Activated CD4-positive, alpha-beta T cell treated with anti-CD3 and anti-CD28 coated beads, Interleukin-2, Interleukin-6, amounts not matched to agents 100 ng/mL and 50 ng/mL, durations not matched to agents 16 hours and 8 hours (primary cell): ENCODE measurements around the gene PRUNE2.
"Not testable (repeated sequence)": the region's sequence is repeated elsewhere in the genome, so short reads cannot be mapped to it uniquely, and the experiment has no call there.

Experiments
- DNase-seq: peaks from one replicate; pipeline ENCODE4 v3.0.0-alpha.2; 2020

Gene PRUNE2

DNA sequence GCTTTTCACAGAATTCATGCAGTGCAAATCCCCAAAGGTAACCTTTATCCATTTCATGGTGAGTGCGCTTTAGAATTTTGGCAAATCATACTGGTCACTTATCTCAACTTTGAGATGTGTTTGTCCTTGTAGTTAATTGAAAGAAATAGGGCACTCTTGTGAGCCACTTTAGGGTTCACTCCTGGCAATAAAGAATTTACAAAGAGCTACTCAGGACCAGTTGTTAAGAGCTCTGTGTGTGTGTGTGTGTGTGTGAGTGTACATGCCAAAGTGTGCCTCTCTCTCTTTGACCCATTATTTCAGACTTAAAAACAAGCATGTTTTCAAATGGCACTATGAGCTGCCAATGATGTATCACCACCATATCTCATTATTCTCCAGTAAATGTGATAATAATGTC is 120.4 kb downstream of the PRUNE2 start:
- no peak for DNase-seq

DNA sequence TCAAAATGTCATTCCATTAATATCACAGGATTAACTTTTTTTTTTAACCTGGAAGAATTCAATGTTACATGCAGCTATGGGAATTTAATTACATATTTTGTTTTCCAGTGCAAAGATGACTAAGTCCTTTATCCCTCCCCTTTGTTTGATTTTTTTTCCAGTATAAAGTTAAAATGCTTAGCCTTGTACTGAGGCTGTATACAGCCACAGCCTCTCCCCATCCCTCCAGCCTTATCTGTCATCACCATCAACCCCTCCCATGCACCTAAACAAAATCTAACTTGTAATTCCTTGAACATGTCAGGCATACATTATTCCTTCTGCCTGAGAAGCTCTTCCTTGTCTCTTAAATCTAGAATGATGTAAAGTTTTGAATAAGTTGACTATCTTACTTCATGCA is 121.0 kb downstream of the PRUNE2 start:
- DNase-seq: no peak

DNA sequence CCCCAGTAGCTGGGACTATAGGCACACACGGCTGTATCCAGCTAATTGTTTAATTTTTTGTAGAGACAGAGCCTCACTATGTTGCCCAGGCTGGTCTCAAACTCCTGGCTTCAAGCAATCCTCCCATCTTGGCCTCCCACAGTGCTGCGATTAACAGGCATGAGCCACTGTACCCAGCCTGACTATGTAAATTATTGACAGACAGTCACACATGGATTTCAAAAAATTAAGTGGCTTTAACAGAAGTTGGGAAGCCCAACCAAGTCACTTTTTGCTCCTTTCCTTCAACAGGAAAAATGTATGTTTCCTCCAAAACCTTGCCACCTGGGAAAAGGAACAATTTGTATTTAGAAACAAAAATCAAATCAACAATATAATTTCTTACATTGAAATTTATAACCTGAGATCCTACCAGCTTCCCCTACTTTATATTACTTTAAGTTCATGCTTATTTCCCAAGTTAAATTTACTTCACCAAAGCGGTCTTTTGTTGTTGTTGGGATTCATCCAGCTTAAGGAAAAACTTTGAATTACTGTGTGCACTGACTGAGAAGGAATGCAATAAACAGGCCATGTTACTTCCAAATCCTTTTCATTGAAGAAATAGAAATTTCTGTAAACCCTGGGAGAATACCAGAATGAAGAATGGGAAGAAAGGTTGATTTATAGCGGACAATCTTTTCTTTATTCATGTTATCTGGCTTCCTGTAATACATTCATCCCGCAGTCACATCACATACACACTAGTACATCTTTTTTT is 133.0 kb downstream of the PRUNE2 start:
- no peak for DNase-seq

DNA sequence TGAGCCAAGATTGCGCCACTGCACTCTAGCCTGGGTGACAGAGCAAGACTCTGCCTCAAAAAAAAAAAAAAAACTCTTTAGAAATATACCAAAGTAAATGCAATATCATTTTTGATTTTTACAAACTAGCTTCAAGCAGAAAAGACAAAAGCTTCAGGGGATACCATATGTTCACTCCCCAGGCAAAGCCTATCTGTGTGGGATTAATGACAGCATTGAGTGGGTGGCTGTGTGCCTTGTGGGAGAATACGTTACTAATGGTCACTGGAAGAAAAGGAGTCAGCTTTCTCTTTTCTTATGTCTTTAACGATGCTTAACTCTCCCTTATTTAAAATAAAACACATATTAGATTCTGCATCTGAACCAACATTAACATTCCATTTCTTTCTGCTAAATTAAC is 139.8 kb downstream of the PRUNE2 start:
- no peak for DNase-seq

DNA sequence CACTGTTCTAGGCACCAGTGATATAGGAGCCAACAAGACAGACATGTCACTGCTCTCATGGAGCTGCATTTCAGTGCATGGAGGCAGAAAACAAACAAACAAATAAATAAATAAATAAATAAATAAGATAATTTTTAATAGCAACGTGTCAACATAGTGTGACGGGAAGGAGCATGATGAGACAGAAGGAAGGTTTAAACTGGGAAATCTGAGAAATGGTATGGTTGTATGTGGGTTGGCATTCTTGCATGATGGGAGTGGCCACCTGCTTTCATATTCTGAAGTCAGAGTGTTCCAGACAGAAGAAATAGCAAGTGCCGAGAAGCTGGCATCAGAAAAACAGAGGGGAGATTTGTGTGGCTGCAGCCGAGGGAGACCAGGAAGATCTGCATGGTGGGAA is 141.8 kb downstream of the PRUNE2 start, which contains the start of gene PCA3:
Gene PCA3 (plus strand): TSS at position 301 of the 400 bp plus-strand sequence.
- DNase-seq: no peak

DNA sequence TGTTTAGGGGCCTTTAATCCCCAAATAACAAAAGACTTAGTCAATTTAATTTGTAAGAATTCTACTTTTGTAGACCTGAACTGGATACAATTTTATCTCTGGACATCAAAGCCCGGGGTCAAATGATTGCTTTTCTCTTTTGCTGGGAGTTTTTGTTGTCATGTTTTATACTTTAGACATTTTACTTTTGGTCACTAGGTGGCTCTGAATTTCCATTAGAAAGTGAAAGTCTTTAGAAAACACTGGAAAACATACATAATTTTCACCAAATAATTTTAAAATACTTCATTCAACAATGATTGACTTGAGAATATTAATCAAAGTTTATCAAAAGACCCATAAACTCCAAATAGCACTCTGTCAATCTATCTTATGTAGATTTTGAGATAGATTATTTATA is 144.5 kb downstream of the PRUNE2 start:
- DNase-seq: no peak

DNA sequence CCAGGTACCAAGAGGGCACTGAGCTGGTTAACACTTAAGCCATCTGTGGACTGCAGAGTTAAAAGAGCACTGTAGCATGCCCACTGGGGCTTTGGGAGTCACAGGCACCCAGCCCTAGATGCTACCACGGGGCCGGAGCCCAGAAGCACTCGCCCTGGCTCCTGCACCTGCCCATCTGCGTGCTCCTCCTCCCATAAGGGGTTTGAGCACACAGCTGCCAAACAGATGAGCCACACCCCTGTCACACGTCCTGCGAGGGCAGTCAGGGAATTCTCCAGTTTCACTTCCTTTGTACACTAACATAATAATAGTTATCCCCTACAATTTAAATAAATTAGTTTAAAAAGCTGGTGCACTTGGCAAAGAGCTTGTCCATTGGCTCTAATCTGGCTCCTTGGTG is 146.2 kb downstream of the PRUNE2 start:
- DNase-seq: no peak

DNA sequence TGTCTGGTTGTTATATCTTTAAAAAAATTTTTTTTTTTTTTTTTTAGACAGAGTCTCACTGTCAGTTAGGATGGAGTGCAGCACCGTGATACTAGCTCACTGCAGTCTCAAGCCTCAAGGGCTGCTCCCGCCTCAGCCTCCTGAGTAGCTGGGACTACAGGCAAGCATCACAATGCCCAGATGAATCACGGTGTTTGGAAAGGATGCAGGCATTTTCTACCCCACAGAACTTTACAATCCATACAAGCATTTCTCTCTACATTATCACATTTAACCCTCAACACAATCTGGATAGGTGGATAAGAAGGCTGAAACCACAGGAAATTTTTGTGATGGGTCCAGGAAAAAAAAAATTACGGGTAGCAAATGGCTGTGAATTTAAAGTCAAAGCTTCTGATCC is 147.4 kb downstream of the PRUNE2 start:
- no peak for DNase-seq

DNA sequence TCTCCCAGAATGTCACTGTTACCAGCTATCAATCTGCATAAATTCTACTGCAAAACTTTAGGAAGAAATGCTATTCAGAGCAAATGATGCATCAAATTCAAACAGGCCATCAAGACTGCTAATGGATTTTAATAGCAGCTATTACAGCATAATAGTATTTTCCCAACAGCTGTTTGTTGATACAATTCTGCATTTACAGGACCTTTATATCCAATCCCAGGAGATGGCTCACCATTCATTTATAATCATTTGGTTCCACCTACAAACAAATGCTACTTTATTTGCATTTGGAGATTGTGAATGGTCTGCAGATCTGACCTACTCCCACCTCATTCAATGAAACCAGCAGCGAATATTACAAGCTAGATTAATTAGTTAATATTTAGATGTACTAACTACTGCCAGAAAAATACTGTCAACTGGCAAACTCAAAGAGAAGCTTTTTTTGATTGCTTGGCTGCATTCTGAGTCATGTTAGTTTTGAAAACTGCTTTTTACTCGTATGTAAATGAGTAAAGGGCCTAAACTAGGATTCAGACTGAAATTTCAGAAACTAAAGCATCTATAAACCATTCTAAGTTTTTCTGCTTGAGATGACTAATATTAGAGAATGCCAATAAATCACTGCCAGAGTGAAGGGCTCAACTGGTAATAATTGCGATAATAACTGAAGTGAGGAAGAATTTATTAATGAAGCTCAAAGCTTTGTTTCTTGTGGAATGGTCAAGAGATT is 148.8 kb downstream of the PRUNE2 start:
- no peak for DNase-seq

DNA sequence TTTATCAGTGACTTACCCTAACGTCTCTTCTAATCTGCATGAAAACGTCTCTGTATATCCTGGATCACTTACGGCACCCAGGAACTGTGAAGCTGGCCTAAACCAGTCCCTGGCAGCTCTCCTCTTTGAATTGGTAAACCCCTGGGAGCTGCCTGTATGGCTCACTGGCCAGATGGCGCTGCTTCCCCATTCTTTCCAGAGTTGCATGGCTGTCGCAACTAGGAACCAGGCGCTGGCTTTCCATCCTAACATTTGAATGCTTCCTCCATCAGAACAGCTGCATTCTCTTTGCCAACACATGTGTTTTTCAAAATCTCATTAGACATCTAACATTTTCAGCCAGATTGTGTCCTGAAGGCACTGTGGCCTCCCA is 149.7 kb downstream of the PRUNE2 start:
- DNase-seq: no peak

DNA sequence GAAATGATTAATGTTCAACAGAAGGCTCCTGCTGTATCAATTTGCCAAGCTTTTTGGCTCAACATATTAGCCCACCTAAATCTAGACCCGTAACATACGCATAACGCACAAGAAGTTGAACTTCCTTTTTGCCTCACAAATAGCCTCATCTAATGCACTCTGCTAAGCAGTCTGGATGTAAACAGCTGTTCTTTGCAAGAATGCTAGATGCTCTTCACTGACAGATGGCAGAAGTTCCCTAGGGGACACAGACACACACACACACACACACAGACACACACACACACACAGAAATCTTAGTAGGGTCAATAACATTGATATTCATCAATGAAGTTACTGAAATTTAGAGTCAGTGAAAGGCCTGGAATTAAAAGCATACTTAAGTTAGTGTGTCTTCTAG is 154.9 kb downstream of the PRUNE2 start:
- no peak for DNase-seq

DNA sequence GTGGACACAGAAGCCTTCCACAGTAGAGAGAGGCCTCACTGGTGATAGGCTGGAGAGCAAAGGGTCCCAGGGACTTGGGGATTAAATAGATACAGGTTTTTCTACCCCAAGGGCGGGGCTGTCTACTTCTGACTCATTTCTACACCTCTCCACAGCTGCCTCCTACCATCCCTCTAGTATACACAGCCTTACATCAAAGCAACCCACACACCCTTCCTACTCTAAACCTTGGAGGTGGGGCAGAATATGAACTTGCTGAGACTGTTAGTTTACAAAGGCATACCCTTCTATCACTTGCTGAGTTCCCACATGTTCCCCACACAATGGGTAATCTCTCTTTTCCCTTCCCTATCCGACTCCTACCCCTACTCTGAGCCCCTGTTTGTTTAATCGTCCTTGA is 161.6 kb downstream of the PRUNE2 start:
- DNase-seq: peak; percentile 3

DNA sequence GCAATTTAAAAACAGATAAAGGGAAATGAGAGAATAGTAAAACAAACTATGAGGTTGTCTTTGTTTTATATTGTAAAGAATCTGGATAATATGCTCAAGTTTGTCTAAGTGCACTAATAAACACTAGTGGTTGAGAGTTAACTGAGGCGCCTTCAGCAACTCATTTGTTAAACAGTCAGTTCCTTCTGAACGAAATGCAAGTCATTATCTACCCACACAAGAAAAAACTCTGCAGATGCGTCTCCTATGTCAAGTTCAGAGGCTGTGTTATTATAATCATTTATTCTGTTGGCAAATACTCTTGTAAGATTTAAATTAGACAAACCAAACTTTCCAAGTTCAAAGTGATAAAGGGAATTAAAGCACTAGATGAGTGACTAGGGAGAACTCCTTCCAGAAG is 162.0 kb downstream of the PRUNE2 start:
- DNase-seq: no peak

DNA sequence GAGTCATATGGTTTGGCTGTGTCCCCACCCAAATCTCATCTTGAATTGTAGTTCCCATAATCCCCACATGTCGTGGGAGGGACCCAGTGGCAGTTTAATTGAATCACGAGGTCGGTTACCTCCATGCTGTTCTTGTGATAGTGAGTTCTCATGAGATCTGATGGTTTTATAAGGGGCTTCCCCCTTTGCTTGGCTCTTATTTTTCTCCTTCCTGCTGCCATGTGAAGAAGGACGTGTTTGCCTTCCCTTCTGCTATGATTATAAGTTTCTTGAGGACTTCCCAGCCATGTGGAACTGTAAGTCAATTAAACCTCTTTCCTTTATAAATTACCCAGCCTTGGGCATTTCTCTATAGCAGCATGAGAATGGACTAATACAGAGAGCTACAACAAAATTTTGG is 163.0 kb downstream of the PRUNE2 start:
- not testable (repeated sequence) for DNase-seq

DNA sequence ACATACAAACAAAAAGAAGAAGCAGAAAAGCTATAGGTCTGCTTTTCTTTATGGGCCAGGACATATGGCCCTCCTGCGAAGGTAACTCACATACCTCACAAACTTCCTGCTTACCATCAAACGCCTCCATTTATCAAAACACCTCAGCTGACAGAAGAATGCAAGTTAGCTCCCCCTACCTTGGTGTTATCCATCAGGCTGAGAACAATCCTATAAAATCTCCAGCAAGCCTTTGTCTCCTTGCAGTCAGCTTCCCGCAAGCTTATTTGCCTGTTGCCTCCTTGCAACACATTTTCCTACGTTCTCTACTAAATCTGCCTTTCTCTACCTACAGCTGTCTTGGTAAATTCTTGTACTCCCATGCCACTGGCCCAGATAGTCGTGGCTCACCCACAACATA is 164.4 kb downstream of the PRUNE2 start:
- DNase-seq: no peak

DNA sequence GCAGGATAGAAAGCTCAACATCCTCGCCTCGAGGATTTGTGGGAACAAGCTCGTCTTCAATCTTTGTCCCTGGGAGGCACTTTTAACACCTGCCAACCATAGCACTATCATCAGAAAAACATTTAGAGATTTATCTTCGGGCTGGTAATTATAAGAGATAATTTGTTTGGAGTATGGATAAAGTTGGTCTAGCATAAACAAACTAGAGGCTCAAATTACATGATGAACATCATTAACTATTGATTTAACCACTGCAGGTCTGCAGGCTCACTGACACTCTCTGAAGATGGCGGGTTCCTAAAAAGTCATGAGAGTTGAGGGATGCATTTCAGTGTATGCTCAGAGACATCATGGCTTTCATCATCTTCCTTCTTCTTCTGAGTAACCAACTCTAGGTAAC is 167.5 kb downstream of the PRUNE2 start:
- no peak for DNase-seq

DNA sequence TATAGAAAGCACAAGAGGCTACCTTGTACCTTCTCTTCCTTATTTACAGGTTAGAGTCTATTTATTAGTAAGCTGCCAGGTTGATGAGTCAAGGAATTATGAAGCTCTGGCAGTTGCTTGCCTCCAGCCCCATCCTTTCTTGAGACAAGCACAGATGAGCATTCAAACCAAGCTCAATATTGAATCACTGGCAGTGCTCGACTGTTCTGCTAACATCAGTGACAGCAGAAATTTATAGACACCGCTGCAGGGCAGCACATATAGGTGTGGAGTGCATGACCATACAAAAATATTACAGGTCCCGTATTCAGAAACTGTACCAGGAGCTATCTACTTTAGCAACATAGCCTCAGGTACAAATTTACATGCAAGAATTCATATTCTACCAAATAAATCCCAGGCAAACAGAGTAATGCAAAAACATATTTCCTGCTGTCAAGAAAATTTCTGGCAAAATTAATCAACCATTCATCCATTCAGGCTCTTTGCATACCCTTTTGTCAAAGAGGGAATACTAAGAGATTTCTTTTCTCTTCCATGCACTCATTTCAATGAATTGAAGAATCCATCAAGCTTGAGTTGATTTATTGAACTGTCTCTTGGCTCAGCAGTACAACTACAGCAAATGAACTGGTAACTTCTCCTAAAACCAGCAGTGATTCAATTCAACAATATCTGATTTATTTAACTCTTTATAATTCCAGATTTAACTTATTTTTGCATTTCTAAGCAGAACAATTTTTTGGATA is 168.6 kb downstream of the PRUNE2 start:
- DNase-seq: no peak

DNA sequence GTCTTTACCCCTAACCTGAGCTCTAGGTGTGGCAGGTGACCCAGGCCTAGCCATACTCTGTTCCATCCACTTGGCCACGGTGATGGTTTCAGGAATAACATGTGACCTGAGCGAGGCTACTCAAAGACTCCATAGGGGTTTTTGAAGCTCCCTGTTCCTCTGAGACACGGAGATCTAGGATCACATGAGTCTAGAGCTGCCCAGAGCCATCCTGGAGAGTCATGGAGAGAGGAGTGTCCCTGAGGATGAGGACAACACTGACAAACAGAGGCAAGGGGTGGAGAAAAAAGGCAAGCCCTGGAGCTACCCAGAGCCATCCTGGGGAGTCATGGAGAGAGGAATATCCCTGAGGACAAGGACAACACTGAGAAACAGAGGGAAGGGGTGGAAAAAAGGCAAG is 171.2 kb downstream of the PRUNE2 start:
- no peak for DNase-seq

DNA sequence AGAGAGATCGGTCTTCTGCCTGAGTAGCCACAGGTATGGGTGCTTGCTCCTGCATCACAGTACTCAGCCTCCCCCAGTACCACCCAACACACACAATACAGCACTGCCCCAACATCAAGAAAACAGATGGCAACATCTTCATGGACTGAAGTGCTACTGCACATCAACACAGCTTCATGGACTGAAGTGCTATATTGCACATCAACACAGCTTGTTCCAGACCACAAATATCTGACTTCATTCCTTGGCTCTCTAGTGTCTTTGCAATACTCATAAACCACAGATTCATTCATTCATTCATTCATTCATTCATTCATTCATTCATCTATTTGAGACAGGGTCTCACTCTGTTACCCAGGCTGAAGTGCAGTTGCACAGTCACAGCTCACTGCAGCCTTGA is 172.8 kb downstream of the PRUNE2 start:
- no peak for DNase-seq

DNA sequence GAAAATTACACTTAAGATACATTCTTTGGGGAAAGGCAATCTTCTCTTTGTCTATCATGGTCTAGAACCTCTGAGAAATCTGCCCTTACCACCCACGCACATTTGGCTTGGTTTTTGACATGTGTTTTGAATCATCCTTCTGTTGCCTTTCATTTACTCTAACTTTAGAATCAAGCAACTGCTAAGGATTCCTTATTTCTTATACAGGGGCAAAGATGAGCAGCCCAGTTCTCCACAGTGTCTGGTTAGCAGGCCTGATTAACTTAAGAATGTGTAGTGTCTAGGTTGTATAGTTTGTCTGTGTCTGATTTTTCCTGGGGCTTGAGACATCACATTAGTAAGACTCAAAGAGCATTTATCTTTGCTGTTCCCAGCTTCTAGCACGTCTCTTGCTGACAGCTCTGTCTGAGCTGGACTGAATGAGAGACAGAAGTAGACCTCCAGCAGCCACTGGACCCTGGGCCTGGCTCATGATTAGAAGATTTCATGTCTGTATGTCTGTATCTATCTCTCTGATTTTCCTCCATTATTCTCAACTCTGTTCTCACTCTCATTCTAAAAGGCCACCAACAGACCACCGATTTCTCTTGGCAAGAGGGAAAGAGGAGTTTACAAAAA is 173.5 kb downstream of the PRUNE2 start:
- no peak for DNase-seq

DNA sequence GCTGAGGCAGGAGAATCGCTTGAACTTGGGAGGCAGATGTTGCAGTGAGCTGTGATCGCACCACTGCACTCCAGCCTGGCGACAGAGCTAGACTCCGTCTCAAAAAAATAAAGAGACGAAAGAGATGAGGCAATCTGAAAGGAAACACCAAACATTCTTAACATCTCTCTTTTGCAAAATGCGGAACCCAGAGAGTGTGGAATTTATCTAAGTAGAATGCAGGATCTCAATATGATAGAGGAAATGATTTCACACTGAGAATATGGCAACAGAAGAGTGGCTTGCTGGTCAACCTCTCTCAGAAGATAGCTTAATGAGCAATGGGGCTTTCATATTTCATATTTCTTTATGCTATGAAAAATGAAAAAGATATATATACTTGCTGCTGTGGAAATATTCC is 175.1 kb downstream of the PRUNE2 start:
- no peak for DNase-seq

DNA sequence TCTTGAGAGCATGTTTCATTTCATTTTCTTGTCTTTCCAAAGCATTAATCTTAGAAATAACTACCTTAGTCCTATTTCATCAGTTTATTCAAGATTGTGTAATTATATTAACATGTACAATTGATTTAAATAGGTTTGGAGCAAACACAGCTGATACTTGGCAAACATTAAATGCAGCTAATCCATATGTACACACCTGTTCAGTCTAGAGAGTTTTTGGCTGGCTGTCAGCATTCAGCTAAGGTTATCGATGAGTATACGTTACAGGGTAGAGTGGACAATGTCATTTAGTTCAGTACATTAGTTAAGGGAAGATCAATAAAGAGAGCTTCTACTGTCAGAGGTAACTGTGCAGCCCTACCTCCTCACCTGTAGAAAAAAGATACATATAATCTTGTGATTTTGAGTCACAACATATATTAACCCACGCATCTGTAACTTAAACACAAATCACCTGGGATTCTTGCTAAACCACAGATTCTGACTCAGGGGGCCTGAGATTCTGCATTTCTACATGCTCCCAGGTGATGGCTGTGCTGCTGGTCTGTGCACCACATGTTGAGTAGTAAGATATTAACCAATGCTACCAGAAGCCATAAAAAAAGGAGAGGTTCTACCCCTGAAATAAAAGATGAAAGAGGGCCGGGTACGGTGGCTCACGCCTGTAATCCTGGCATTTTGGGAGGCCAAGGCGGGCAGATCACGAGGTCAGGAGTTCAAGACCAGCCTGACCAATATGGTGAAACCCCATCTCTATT is 175.8 kb downstream of the PRUNE2 start:
- no peak for DNase-seq

DNA sequence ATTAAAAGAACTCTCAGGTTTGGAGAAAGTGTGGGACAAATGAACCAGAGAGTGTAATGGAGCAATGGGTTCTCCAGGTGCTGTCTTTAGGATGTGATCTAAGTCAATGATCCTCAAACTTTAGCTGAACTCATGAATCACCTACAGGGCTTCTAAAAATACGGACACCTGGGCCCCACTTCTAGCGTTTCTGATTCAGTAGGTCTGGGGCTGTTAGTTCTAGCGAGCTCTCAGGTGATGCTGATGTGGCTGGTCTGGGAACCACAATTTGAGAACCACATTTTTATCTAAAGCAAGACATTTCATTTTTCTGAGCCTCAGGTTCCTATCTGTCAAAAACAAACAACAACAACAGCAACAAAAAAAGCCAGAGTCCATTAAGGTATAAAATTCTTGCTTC is 176.8 kb downstream of the PRUNE2 start:
- DNase-seq: no peak
